CD1c-positive myeloid dendritic cell (primary cell): ENCODE results near the gene ROCK1.
A peak's percentile ranks its signal among the peaks of the same experiment; 100 is the strongest.

Experiments
- DNase-seq: peaks from one replicate; pipeline ENCODE4 v3.0.0-alpha.2; 2016; ENCODE audit errors: extremely low spot score

The ROCK1 gene

GRCh38 chr18:21105936-21106335 is 5.7 kb downstream of the ROCK1 start:
- DNase-seq = peak; percentile 27

- DNase-seq = no peak
Observed at GRCh38 chr18:21101172-21101571, 10.4 kb downstream of the ROCK1 start.

GRCh38 chr18:21100678-21101077 is 10.9 kb downstream of the ROCK1 start:
- no peak for DNase-seq

- DNase-seq = no peak
Observed at GRCh38 chr18:21100146-21100545, 11.5 kb downstream of the ROCK1 start.

- no peak for DNase-seq
Observed at GRCh38 chr18:21099442-21099841, 12.2 kb downstream of the ROCK1 start.

GRCh38 chr18:21096760-21097159 is 14.9 kb downstream of the ROCK1 start:
- no peak for DNase-seq

GRCh38 chr18:21093133-21093532 is 18.5 kb downstream of the ROCK1 start:
- no peak for DNase-seq

- DNase-seq = no peak
Observed at GRCh38 chr18:21090680-21091079, 20.9 kb downstream of the ROCK1 start.

- DNase-seq = no peak
Observed at GRCh38 chr18:21085579-21086166, 25.9 kb downstream of the ROCK1 start.

- DNase-seq = no peak
Observed at GRCh38 chr18:21084511-21085078, 27.0 kb downstream of the ROCK1 start.

GRCh38 chr18:21083017-21083416 is 28.6 kb downstream of the ROCK1 start:
- no peak for DNase-seq

GRCh38 chr18:21081426-21081825 is 30.2 kb downstream of the ROCK1 start:
- no peak for DNase-seq

- no peak for DNase-seq
Observed at GRCh38 chr18:21080576-21080975, 31.0 kb downstream of the ROCK1 start.

- DNase-seq = no peak
Observed at GRCh38 chr18:21074336-21075323, 37.0 kb downstream of the ROCK1 start.

GRCh38 chr18:21073180-21073579 is 38.4 kb downstream of the ROCK1 start:
- DNase-seq = peak; percentile 21

- no peak for DNase-seq
Observed at GRCh38 chr18:21071071-21071470, 40.5 kb downstream of the ROCK1 start.

GRCh38 chr18:21069468-21069867 is 42.1 kb downstream of the ROCK1 start:
- no peak for DNase-seq

- no peak for DNase-seq
Observed at GRCh38 chr18:21064347-21064746, 47.3 kb downstream of the ROCK1 start.

GRCh38 chr18:21063011-21063410 is 48.6 kb downstream of the ROCK1 start:
- DNase-seq = no peak

- no peak for DNase-seq
Observed at GRCh38 chr18:21057112-21057511, 54.5 kb downstream of the ROCK1 start.

GRCh38 chr18:21056545-21056944 is 55.1 kb downstream of the ROCK1 start:
- DNase-seq = no peak

GRCh38 chr18:21054252-21054821 is 57.3 kb downstream of the ROCK1 start:
- peak; percentile 22 for DNase-seq
